ENCODE measurements around the gene PPARA. TPM values are rescaled to one million over a fixed set of nuclear protein-coding genes. Genes with fewer than 3 reads are reported as not detected.
A peak's percentile ranks its signal among the peaks of the same experiment; 100 is the strongest.

PPARA gene
- total and polyA plus RNA-seq, 11 donors = 21.1 to 96.4 (median 80.4) TPM

DNA sequence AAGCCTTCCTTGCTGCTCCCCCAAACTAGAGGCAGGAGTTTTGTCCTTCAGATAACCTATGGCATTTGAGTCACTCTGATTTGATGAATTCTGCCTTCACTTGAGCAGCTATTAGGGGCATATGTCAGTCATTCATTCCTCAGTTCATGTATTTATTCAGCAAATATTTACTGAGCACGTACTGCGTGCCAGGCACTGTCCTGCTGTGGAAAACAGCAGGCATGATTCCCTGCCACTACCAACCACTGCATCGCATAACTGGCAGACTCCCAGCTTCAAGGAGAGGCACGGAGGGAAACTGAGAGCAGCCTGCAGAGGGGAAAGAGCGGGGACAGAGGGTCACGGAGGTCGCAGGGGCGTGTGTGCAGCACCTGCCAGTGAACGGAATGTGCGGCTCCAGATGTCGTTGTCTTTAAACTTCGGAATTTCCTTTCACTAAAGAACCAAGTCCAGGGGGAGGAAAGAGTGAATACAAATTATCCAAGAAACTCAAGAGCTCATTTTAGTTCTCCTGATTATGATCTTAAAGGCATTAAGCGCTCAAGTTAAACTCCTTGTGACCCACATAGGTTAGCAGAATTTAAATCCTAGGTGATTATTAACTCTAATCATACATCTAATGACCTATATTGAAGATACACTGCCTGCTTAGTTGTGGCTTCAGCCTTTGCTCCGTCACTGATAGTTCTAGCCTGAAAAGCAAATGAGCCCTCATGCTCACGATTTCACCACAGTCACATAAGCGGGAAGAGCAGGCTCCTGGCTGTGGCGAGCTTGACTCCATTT is 12.6 kb downstream of the PPARA start:
- Histone ChIP-seq H3K4me1 (peaks cover 0 to 19% (median 3%) of the 10 kb centered on the region in 12 donors), H3K27me3 (no peaks in the 10 kb centered on the region), H3K4me3 (no peak overlapping the region), H3K36me3 (peaks cover 0 to 38% (median 16%) of the 10 kb centered on the region in 9 donors), H3K9me3 (no peaks in the 10 kb centered on the region), H3K27ac (peak overlapping the region in 5 of 12 donors; percentile 5 to 26 (median 17))
- DNase-seq (no peak), ATAC-seq (peak in 2 of 4 donors; percentile 9 to 16)
- TF ChIP-seq POLR2A (IDR thresholded peaks at IDR 0.05) = no peak
- TF ChIP-seq, protein P1, sequence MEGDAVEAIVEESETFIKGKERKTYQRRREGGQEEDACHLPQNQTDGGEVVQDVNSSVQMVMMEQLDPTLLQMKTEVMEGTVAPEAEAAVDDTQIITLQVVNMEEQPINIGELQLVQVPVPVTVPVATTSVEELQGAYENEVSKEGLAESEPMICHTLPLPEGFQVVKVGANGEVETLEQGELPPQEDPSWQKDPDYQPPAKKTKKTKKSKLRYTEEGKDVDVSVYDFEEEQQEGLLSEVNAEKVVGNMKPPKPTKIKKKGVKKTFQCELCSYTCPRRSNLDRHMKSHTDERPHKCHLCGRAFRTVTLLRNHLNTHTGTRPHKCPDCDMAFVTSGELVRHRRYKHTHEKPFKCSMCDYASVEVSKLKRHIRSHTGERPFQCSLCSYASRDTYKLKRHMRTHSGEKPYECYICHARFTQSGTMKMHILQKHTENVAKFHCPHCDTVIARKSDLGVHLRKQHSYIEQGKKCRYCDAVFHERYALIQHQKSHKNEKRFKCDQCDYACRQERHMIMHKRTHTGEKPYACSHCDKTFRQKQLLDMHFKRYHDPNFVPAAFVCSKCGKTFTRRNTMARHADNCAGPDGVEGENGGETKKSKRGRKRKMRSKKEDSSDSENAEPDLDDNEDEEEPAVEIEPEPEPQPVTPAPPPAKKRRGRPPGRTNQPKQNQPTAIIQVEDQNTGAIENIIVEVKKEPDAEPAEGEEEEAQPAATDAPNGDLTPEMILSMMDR (IDR thresholded peaks at IDR 0.05) = no peak
- 60 to 67% (median 66%) methylated on average over 17 of the region's 17 CpGs for WGBS, 4 donors
- intact Hi-C loops (cut with DNase I) = no loop called here

DNA sequence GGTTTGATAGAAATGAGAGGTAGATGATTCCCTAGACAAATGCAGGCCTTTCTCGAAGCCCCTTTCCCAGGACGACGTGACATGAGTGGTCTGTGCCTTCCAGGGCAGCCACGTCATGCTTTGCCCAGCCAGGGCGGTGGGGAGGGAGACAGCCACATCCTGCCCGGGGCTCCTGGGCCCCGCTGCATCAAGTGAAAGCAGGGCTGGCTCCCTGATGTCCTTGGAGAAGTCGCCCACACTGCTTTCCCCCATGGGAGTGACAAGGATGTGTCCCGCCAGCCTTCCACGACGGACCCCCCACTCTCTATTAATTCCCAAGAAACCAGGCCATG is 13.2 kb downstream of the PPARA start:
- ATAC-seq (peak in 2 of 4 donors; percentile 43 to 77), DNase-seq (no peak)
- WGBS, 4 donors = 55 to 72% (median 59%) methylated on average over 11 of the region's 11 CpGs
- no peak for TF ChIP-seq POLR2A (IDR thresholded peaks at IDR 0.05)
- TF ChIP-seq, protein P1 (IDR thresholded peaks at IDR 0.05) = no peak
- no peaks in the 10 kb centered on the region for H3K27me3 ChIP-seq
- H3K4me3 ChIP-seq = no peak overlapping the region
- no peaks in the 10 kb centered on the region for H3K9me3 ChIP-seq
- intact Hi-C loops (cut with DNase I) = no loop called here
- H3K27ac ChIP-seq = peak overlapping the region in 5 of 12 donors; percentile 5 to 26 (median 17)
- H3K4me1 ChIP-seq = peaks cover 0 to 14% (median 3%) of the 10 kb centered on the region in 12 donors
- peaks cover 0 to 38% (median 16%) of the 10 kb centered on the region in 9 donors for H3K36me3 ChIP-seq

DNA sequence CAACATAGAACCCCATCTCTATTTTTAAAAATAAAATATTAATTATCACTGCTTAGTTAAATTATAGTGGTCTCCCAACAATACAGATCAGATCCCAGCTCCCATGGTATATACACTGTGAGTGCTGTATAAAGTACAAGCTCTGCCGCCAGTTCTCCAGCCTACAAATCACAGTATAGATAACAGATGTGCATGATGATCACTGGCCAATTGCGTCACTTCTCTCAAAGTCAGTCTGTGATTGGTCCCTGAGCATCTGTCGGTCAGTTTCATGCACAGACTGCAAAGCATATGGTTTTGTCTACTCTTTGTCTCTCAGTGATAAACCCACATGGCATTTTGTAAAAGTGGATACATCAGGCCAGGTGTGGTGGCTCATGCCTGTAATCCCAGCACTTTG is 15.7 kb downstream of the PPARA start:
- Histone ChIP-seq H3K27me3 (no peaks in the 10 kb centered on the region), H3K36me3 (peaks cover 0 to 24% (median 6%) of the 10 kb centered on the region in 9 donors), H3K27ac (no peak overlapping the region), H3K4me1 (peaks cover 2 to 19% (median 7%) of the 10 kb centered on the region in 12 donors), H3K9me3 (peaks cover 0 to 8% (median 0%) of the 10 kb centered on the region in 12 donors), H3K4me3 (no peak overlapping the region)
- 91 to 96% (median 93%) methylated on average over 3 of the region's 3 CpGs for WGBS, 4 donors
- intact Hi-C loops (cut with DNase I) = no loop called here
- DNase-seq (no peak), ATAC-seq (no peak)
- TF ChIP-seq, protein P1 (IDR thresholded peaks at IDR 0.05) = no peak
- TF ChIP-seq POLR2A (IDR thresholded peaks at IDR 0.05) = no peak

GRCh38 chr22:46169628-46170027 is 19.3 kb downstream of the PPARA start:
- no peak for DNase-seq
- Histone ChIP-seq H3K4me3 (no peak overlapping the region), H3K9me3 (peaks cover 0 to 8% (median 0%) of the 10 kb centered on the region in 12 donors), H3K27ac (no peak overlapping the region), H3K4me1 (peaks cover 11 to 35% (median 22%) of the 10 kb centered on the region in 12 donors), H3K36me3 (peaks cover 0 to 7% (median 0%) of the 10 kb centered on the region in 9 donors), H3K27me3 (no peaks in the 10 kb centered on the region)
- 88 to 96% (median 91%) methylated on average over 1 of the region's 1 CpG for WGBS, 4 donors
- intact Hi-C loops (cut with DNase I) = no loop called here
- no peak for ATAC-seq
- TF ChIP-seq, protein P1 (IDR thresholded peaks at IDR 0.05) = no peak
- no peak for TF ChIP-seq POLR2A (IDR thresholded peaks at IDR 0.05)
